Thyroid gland (tissue), 4 donors: ENCODE results near the gene OTOGL.

Experiments
- CTCF ChIP-seq, 6 experiments: fragments of 200-600 bp in 3 of 6; fragments of 450-650 bp in 3 of 6; sonication (generic) in 3 of 6; IDR thresholded peaks; one replicate each; pipeline ENCODE4 v1.5.1; 2016 to 2019; ENCODE audit warnings: antibody characterized with exemption in 6 of 6, mild to moderate bottlenecking in 2 of 6, inconsistent platforms in 1 of 6, moderate library complexity in 1 of 6
- POLR2A ChIP-seq, 2 donors: fragments of 450-650 bp; IDR thresholded peaks; one replicate each; pipeline ENCODE4 v1.6.1; 2017; ENCODE audit warnings: antibody characterized with exemption in 2 of 2, mild to moderate bottlenecking in 2 of 2, moderate library complexity in 1 of 2

GRCh38 chr12:80135624-80136023 is 36.3 kb downstream of the OTOGL start:
- TF ChIP-seq POLR2A (IDR thresholded peaks at IDR 0.05) (no peak), CTCF (IDR thresholded peaks at IDR 0.05) (no peak)
